Aortic smooth muscle cell (primary cell): ENCODE results near the gene XAGE5. TPM values are rescaled to one million over a fixed set of nuclear protein-coding genes. Genes with fewer than 3 reads are reported as not detected.

ENCODE experiments used
- total RNA-seq: library from RNA; depleted of rRNA; stranded (reverse); fragments of >200 nt; gene quantifications from 2 replicates; pipeline ENCODE4 v1.2.3, GENCODE V29; 2014

XAGE5 gene, protein sequence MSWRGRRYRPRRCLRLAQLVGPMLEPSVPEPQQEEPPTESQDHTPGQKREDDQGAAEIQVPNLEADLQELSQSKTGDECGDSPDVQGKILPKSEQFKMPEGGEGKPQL
- total RNA-seq, result not detected in 2 replicates

DNA sequence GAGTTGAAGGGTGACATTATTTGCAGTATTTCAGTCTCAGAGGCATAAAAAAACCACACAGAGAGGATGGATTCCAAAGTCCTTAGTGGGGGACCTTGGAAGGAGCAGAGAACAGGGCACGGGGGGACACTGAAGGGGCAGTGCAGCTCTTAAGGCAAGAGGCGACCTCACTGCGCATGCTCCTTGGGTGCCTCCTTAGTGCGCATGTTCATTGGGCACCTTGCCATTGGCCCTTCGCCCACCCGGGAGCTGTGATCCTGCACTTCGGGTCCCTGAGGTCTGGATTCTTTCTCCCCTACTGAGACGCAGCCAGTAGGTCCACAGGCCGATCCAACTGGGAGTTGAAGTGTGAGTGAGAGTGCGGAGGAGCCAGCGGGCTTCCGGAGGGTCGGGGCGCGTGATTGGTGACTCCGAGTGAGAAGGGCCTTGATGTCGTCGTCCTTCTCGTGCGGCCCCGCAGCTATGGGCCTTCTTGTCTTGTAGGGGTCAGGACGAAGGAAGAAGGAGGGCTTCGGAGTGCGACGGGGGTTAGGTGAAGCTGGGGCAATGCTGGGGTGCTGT, at the start of gene XAGE5:
TSS of gene XAGE5 (plus strand) at position 223 of the 561 bp plus-strand sequence. CDS start 1,280 bp downstream, outside the sequence.

DNA sequence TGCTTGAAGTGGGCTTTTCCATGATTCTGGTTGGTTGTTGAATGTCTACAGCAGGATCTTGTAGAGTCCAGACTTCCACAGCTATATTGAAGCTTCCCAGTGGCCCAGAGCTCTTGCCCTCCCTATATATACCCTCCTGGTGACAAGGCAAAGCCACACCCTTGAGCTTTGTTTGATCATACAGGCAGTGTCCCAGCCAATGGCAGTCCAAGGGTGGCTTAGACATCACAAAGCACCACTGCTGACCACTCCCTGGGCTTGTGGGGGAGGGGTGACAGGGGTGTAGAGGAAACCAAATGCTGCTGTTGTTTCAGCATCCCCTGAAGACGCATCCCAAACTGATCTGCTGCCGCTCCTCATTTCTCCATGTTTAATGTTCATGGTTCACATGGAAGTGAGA, 13.8 kb upstream of the XAGE5 start, which contains the start of gene SPANXN5:
TSS of gene SPANXN5 (minus strand) at position 101 of the 400 bp plus-strand sequence. CDS start at position 22, 79 bp downstream.

Other genes starting within 250 kb of the XAGE5 start
- gene SSX7, start 156.4 kb upstream of the XAGE5 start, total RNA-seq, result not detected in 2 replicates
- gene SSX2, start 104.1 kb upstream of the XAGE5 start, total RNA-seq, result not detected in 2 replicates
- not detected in 2 replicates for gene SSX2B, start 60.0 kb upstream of the XAGE5 start, total RNA-seq
- gene SPANXN5, start 13.9 kb upstream of the XAGE5 start, total RNA-seq, result not detected in 2 replicates
- gene XAGE3, start 56.8 kb downstream of the XAGE5 start, total RNA-seq, result not detected in 2 replicates
- gene FAM156B, start 86.0 kb downstream of the XAGE5 start, total RNA-seq, result 15.8 and 18.1 TPM in 2 replicates
- 9.3 and 10.4 TPM in 2 replicates for gene FAM156A, start 147.2 kb downstream of the XAGE5 start, total RNA-seq
- gene GPR173, start 237.5 kb downstream of the XAGE5 start, total RNA-seq, result 1.2 and 1.7 TPM in 2 replicates